GM19240 (cell line): ENCODE results near the gene DDA1.

Experiments
- DNase-seq: peaks from one replicate; pipeline ENCODE4 v3.0.0; 2011; ENCODE audit warnings: low spot score; ENCODE audit not compliant: insufficient read length

The DDA1 gene

DNA sequence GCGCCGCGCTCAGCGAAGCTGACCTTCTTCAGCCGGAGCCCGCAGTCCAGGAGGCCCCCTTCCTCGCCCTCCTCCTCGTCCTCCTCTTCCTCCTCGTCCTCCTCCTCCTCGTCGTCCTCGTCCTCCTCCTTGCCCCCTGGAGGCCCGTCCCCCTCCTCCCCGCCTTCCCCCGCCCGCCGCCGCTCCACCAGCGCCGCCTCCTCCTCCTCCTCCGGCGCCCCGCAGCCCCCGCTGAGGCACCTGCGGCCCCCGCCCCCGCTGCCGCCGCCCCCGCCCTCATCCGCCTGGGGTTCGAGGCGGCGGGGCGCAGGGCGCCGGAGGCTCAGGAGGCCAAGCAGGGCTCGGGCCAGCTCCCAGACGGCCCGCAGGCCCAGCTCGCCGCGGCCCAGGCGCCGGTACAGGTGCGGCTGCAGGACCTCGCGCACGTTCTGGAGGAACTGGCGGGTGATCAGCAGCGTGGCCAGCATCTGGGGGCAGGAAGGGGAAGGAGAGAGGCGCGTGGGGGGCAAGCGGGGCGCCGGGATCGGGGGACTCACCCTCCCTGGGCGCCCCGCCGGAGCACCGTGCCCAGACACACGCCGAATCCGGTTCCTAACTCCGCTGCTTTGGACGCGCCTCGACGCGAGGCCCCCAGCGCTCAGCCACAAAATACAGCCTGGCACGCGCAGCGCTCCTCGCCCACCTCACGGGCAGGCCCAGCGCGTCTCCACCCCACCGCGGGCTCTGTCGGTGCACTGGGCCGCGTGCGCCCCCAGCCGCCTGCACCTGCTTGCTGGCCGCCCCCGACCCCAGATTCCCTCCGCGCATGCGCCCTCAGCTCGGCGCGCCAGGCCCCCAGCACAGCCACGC, 19.4 kb downstream of the DDA1 start:
- DNase-seq = no peak

DNA sequence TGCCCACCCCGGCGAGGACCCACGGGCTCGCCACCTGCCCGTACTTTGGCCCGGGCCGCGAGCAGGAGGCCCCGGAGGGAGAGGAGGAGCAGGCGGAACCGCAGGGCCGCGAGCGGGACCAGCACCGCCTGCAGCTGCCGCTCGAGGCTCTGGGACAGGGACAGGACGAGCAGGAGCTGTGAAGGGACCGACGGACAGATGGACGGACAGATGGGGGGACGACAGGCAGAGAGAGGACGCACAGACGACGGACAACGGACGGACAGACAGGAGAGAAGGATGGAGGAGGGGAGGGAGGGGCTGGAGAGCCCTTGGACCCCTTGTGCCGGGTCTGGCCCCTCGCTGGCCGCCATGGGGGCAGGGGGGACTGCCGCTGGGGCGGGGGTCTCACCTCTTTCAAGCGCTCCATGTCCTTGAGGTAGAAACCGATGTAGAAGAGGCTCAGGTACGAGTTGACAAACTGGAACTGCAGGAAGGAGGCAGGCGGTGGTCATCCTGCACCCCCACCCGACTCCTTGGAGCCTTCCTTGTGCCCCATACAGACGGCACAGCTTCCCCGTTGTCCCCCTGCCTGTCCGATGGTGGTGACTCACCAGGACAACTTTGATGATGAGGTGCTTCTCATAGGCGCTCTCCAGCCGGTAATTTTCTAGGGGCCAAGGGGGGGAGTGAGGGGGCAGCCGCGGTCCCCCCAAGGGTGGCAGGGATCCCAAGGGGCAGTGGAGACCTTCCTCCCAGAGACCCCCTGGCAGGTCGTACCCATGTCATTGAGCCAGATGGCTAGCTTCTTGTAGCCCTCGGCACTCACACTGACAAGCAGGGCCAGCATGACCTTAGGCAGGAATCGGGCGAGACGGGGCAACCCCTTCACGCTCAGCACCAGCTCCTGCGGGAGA, 20.3 kb downstream of the DDA1 start:
- no peak for DNase-seq

DNA sequence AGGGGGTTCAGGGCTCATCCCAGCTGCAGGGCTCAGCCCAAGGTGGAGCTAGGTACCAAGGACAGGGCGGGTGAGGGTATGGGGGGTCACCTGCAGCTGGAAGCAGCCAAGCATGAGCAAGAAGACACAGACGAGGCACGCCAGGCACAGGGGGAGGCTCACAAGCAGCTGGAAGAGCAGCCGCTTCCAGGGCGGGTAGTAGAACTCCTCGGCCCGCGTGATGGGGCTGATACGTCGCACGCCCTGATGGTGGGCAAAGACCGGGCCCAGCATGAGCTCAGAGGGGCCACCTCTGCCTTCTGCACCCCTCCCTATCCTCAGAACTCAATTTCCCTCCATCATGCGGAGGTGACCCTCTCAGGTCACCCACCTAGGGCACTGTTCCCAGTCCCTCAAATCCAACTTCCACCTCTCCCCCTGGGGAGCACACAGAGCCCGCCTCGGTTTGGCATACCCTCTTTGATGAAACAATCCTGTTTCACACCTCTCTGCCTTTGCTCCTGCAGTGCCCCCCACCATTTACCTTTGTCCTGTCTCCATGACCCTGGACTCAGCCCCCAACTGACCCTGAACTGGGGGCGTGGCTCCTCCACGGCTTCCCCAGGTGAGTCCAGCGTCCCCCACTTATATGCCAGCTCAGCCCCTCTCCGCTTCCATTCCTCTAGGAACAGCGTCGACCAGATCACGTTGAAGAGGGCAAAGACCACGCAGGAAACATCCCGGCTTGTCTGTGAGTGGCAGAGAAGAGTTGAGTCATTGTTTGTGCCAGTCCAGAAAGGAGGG, 21.1 kb downstream of the DDA1 start:
- DNase-seq = no peak

DNA sequence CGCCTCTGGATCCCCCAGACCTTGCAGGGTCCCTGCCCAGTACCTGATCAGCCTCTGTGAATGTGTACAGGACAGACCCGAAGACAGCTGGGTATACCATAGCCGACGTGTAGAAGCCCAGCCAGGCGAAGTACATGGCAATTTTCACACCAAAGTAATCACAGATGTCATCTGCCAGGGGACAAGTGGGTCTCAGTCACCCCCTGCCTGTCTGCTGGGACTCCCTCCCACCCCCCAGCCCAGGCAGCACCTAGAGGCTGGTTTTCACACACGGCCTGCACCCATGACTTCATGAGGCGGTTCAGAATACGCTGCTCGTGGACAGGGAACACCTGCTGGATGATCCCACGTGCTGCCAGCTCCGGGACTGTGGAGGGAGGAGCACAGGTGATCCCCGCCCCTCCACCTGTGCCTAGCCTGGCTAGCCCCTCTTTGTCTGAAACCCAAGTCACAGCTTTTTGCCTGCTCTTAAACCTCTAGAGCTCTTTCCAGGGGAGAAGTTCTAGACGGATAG, 21.7 kb downstream of the DDA1 start:
- DNase-seq = no peak

DNA sequence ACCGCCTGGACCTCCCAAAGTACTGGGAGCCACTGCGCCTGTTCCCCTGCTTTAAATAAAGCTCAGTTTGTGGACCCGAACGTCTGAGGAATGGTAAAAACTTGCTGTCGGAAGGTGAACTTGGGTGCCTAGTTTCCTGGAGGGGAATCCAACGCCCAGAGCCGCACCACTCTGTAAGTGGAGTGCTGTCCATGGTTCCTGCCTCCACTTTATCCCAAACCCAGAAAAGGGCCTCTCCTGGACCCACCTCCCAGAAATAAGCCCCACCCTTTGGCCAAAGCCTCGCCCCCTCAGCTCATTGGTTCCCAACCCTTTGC, 23.0 kb downstream of the DDA1 start:
- no peak for DNase-seq

DNA sequence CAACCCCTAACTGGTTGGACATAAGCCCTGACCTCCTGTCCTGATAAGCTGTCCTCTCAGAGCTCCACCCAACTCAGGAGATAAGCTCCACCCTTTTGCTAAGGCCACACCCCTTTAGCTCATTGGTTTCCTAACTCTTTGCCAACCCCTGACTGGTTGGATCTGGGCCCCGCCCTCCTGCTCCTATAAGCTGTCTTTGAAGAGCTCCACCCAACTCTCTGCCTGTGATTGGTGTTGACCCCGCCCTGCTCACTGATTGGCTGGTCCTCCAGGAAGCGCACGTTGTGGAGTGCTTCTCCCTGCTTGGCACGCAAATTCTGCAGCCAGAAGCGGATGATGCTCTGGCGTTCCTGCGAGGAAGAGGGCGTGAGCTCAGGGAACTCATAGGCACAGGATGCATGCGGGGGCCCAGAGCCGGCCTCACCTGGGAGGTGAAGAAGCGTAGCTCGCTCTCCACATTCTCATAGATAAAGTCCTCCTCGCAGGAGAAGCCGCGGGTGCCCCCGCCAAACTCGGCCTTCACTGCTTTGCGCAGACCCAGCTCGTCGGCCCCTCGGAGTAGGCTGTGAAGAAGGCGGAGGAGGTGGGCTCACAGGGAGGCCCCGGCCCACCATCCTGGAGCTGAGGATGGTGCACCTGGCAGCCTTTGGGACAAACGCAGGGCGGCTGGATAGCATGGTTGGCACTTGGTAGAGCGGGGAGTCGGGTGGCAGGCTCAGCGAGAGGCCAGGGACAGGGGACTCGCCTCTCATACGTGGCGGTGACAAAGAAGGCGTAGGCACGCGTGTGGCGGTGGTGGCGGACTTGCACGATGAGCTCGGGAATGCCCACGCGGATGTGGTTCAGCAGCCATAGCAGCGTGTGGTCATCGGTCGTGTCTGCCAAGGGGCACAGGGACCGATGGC, 23.6 kb downstream of the DDA1 start:
- no peak for DNase-seq

DNA sequence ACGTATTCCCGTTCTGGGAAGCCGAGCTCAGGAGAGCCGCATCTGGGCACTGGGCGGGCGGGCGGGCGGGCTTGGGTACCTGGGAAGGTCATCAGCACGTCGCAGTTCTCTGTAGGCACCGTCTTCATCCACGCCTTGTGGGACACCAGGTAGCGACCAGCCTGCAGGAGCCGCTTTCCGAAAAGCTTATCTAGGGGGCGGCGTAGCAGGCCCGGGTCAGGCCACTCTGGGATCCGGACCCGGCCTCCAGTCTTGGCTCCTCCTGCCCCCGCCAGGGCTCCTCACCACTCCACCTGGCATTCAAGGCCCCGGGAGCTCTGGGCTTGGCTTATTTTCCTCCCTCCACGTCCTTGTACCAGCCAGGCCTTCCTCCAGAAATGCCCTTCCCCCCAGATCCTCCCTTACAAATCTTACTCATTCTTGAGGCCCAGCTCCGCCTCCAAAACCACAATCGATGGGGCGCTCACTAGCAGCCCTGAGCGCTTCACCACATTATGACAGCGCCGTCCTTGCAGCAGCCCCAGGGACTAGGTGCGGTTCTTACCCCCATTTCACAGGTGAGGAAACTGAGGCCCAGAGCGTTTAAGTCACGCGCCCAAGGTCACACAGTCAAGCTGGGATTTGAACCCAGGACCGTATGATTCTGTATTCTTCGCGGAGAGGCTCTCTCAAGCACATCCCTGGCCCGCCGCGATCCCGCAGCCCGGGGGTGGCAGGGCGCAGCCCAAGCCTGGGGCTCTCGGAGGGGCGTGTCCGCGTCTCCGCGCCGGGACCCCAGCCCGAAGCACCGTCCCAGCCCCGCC, 24.4 kb downstream of the DDA1 start:
- peak; percentile 66 for DNase-seq

DNA sequence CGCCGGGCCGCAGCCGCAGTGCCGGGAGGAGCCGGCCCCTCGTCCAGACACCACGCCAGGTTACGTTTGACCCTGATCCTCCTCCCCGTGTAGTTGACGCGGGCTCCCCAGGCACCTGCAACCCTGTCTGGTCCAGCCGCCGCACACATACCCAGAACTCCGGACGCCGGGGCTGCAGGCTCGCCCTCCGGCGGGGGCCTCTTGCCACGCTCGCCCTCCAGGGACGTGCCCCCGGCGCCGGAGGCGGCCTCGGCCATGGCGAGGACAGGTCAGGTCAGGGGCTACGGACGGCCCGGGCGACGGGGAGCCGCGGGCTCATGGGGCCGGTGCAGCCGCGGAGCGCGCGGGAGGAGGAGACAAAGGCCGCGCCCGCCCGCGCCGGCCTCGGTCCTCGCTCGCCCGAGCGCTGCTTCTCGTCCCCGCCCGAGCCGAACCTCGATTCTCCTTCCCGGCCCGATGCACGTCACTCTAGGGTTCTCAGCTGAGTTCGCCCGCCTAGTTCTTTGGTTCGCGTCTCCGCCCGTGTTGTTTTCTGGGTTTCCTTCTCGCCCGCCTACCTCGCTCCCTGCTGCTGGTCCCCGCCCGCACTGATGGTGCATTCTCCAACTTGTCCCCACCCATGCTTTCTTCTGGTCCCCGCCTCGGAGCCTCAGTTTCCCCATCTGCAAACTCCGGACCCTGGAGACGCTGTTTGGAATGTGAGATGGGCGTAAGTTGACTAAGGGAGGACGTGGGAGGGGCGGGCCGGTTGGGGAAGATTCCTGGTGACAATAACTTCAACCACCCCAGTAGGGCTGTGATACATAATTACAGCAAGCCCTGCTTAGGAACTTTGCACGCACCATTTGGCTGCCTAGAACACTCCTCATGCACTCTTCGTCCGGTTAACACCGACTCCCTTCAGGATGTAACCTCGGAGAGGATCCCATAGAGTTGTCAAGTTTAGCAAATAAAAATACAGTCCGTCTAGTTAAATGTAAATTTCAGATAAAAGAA, 25.3 kb downstream of the DDA1 start, which contains the start of gene ANO8:
Gene ANO8, minus strand, starts transcription at position 442 of the 996 bp plus-strand sequence. Its CDS starts 185 bp downstream, at position 257.
- DNase-seq = peak; percentile 91

DNA sequence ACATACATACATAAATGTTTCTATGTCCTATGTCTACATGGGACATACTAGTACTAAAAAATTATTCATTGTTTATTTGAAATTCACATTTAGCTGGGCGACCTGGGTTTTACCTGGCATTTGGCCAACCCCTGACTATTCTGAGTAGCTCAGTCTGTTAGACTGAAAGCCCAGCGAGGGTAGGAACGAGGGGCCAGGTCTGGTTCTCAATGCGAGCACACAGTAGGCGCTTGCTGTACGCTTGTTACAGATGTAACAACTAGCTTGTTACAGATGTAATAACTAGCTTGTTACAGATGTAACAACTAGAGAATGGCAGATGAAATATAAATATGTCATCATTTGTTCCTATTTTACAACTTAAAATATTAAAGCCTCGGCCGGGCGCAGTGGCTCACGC, 26.2 kb downstream of the DDA1 start:
- no peak for DNase-seq

DNA sequence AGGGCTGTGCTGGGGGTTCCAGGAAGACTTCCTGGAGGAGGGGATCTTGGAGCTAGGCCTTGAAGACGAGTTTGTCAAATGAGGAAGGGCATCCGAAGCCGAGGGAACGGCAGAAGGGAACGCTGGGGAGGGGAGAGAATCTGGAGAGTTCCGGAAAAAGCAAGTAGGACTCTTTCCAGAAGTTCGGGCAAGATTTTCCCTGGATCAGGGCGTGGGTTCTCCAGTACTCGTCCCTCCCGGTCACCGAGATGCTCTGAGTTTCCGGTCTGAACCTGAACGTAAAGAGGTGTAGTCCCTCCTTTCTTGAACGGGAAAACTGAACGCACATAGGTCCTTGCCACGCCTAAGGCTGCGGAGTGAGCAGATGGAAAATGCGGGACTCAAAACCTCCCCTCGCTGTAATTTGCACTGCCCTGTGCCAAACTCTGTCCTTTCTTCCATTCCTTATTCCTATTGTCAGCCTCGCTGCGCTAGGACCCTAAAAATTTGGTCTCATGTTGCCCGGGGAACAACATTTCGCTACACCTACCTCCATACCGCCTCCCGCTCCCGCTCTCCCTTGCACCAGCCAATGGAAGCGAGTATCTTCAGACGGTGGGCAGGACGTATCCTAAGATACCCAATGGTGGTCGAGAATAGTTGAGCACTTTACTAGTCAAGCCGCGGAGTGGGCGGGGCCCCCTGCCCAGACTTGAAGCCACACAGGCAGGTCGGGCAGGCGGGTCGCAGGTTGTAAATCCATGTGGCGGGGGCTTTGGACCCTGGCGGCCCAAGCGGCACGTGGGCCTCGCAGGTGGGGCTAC, 27.7 kb downstream of the DDA1 start, which contains the start of gene GTPBP3:
Gene GTPBP3, plus strand, starts transcription at position 682 of the 803 bp plus-strand sequence. Its CDS starts 59 bp downstream, at position 741.
- DNase-seq = peak; percentile 97

DNA sequence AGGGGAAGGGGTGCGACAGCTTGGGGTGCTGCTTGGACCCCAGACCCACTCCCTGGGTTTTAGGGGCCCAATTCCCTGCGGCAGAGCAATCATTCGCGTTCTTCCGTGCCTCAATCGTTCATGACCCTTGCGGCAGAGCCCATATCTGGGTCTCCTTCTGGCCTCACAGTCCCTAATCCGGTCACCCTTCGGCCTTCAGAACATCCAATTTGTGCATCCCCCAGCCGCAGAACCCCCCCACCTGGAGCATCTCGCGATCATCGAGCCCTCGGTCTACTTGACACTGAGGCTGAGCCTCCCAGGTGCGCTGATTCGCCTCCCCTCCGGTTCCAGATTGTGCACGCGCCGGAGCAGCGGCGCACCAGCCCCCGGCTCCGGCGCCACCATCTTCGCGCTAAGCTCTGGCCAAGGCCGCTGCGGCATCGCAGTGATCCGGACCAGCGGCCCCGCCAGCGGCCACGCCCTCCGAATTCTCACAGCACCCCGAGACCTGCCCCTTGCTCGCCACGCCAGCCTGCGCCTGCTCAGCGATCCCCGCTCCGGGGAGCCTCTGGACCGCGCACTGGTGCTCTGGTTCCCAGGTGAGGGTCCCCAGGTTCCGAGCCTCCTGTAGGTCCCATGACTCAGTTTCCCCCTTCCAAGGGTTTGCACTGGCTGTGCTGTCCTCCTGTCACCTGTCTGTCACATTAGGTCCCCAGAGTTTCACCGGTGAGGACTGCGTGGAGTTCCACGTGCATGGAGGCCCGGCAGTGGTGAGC, 28.5 kb downstream of the DDA1 start:
- DNase-seq = no peak

DNA sequence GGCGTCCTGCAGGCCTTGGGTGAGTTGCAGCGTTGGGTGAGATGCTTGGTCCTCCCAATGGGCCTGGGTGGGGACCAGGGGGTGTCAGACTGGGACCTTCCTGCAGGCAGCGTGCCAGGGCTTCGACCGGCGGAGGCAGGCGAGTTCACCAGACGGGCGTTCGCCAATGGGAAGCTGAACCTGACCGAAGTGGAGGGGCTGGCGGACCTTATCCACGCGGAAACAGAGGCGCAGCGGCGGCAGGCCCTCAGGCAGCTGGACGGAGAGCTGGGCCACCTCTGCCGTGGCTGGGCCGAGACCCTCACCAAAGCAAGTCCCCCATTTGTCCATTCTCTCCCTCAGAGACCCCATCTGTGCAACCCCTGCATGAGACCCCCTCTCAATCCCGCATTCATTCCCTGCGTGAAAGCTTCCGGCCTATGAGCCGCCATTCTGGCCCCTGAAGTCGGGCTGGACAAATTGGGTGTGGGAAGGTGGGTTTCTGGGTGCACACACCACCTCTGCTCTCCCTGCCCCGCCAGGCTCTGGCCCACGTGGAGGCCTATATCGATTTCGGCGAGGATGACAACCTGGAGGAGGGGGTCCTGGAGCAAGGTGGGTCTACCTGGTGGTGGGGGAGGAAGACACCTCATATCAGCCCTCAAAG, 29.2 kb downstream of the DDA1 start:
- DNase-seq = no peak

DNA sequence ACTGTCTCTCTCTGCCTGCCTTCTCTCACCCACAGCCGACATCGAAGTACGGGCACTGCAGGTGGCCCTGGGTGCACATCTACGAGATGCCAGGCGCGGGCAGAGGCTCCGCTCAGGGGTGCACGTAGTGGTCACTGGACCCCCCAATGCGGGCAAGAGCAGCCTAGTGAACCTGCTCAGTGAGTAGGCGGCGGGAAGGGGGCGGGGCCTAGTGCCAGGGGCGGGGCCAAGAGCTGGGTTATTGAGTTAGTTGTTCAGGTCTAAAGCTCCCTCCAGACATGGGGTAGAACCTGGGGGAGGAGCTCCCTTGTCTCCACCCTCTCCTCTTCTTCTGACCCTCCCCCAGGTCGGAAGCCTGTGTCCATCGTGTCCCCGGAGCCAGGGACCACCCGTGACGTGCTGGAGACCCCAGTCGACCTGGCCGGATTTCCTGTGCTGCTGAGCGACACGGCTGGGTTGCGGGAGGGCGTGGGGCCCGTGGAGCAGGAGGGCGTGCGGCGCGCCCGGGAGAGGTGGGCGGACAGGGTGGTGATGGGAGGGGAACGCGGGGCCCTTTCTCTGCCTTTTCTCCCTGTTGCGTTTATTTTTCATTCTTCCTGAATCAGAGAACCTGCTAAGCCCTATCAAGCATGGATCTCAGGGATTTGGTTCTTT, 29.9 kb downstream of the DDA1 start:
- DNase-seq = no peak

DNA sequence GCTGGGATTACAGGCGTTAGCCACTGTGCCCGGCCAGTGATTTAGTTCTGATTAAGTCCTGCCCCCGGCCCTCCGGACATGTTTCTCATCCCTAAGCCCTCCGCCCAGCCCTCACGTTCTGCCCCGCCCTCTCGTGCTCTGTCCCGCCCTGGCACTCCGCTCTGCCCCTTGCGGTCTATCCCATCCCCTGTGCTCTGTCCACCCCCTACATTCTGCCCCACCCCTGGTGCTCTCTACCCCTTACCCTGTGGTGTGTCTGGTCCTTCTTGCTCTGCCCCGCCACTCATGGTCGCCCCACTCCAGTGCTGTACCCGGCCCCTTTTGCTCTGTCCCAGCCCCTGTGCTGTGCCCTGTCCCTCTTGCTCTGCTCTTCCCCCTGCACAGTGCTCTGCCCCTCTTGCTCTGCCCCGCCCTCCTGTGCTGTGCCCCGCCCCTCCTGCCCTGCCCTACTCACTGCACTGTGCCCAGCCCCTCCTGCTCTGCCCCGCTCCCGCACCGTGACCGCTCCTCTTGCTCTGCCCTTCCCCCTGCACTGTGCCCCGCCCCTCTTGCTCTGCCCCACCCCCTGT, 31.0 kb downstream of the DDA1 start:
- no peak for DNase-seq

DNA sequence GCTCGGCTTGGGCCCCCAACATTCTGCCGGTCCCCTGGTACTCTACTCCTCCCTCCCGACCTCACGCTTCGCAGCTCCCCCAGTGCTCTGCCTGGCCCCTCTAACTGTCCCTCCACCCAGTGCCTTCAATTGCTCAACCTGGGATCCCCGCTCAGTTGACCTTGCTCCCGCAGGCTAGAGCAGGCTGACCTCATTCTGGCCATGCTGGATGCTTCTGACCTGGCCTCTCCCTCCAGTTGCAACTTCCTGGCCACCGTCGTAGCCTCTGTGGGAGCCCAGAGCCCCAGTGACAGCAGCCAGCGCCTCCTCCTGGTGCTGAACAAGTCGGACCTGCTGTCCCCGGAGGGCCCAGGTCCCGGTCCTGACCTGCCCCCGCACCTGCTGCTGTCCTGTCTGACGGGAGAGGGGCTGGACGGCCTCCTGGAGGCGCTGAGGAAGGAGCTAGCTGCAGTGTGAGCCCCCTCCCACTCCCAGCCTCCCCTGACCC, 31.6 kb downstream of the DDA1 start:
- DNase-seq = no peak
